Type B pancreatic cell (in vitro differentiated cells): Measurements from ENCODE around the gene BSG. TPM values are rescaled to one million over a fixed set of nuclear protein-coding genes. Genes with fewer than 3 reads are reported as not detected.
A peak's percentile ranks its signal among the peaks of the same experiment; 100 is the strongest.

ENCODE experiments used
- DNase-seq: peaks from one replicate; pipeline ENCODE4 v3.0.0; 2021; ENCODE audit warnings: mixed read lengths; ENCODE audit not compliant: unreplicated experiment; ENCODE audit errors: extremely low spot score
- H3K27ac Mint-ChIP-seq: 2 replicates; pipeline ENCODE4 v1.8.0; 2021; ENCODE audit warnings: mild to moderate bottlenecking, mixed read lengths
- H3K27me3 Mint-ChIP-seq: 2 replicates; pipeline ENCODE4 v1.8.0; 2021; ENCODE audit warnings: mixed read lengths
- H3K36me3 Mint-ChIP-seq: 2 replicates; pipeline ENCODE4 v1.8.0; 2021; ENCODE audit warnings: mixed read lengths
- H3K4me1 Mint-ChIP-seq: one replicate; pipeline ENCODE4 v1.8.0; 2021; ENCODE audit warnings: mixed read lengths; ENCODE audit not compliant: unreplicated experiment
- H3K4me3 Mint-ChIP-seq: 2 replicates; pipeline ENCODE4 v1.8.0; 2021; ENCODE audit warnings: mild to moderate bottlenecking, mixed read lengths
- H3K9me3 Mint-ChIP-seq: 2 replicates; pipeline ENCODE4 v1.8.0; 2021; ENCODE audit warnings: mixed read lengths
- CTCF ChIP-seq: fragments of 200-600 bp; sonication (generic); conservative IDR thresholded peaks from 2 replicates; pipeline ENCODE4 v1.5.0; 2021; ENCODE audit warnings: antibody characterized with exemption, mild to moderate bottlenecking
- total RNA-seq: library from RNA; stranded (reverse); gene quantifications from 2 replicates; pipeline ENCODE4 v1.2.1, GENCODE V29; 2021; ENCODE audit warnings: low replicate concordance

BSG gene
- total RNA-seq, 1 donor from 2014 or later = 522 TPM

DNA sequence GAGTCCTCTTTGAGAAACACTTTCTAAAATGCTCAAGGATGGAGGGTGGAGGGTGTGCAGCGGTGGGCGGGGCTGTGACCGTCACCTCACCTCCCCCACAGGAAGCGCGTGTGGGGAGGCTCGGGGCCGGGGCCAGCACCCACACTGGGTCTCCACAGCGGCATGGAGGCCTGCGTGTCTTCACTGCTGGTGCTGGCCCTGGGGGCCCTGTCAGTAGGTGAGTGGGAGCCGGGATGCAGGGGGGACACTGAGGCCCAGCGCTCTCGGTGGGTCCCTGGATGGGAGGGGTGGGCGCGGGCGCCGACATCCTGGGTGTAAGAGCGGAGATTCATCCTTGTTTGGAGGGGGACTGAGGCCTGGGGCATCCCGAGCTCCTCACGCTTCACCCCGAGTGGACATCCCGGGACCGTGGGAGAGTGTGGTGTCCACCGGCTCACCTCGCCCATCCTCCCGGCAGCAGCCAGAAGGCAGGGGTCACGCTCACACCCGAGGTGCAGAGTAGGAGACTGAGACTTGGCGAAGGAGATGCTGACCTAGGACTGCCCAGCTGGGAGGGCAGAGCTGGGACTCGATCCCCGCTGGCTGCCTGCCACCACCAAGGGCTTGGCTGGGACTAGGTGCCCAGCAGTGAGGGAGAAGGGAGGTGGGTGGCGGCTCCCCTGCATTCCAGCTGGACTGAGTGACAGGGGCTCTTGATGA is 28.3 kb upstream of the BSG start, which contains the start of gene GZMM:
Gene GZMM, plus strand, starts transcription at position 144 of the 699 bp plus-strand sequence. Its CDS starts 19 bp downstream, at position 163.
- peak within 1 kb of the TSS; percentile 16 for H3K27ac Mint-ChIP-seq
- no peak for TF ChIP-seq CTCF
- no peaks in the 10 kb centered on the region for H3K9me3 Mint-ChIP-seq
- H3K4me3 Mint-ChIP-seq = no peak within 1 kb of the TSS
- H3K27me3 Mint-ChIP-seq = no peaks in the 10 kb centered on the region
- DNase-seq = no peak
- no peaks in the 10 kb centered on the region for H3K4me1 Mint-ChIP-seq
- no peaks in the 10 kb centered on the region for H3K36me3 Mint-ChIP-seq

DNA sequence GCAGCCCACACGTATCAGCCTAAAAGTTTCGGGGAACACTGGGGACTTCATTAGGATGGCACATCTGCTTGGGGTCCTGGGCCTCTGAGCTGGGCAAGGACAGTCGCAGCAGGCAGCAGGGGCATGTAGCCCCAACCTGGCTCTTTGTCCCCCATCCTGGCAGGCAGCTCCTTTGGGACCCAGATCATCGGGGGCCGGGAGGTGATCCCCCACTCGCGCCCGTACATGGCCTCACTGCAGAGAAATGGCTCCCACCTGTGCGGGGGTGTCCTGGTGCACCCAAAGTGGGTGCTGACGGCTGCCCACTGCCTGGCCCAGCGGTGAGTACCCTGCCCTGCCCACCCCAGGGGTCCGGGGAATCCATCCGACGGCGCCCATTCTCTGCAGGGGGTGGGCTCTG is 25.3 kb upstream of the BSG start:
- Mint-ChIP-seq H3K4me3 (no peak overlapping the region), H3K27me3 (no peaks in the 10 kb centered on the region), H3K9me3 (no peaks in the 10 kb centered on the region), H3K4me1 (no peaks in the 10 kb centered on the region), H3K27ac (no peak overlapping the region), H3K36me3 (no peaks in the 10 kb centered on the region)
- no peak for TF ChIP-seq CTCF
- no peak for DNase-seq

DNA sequence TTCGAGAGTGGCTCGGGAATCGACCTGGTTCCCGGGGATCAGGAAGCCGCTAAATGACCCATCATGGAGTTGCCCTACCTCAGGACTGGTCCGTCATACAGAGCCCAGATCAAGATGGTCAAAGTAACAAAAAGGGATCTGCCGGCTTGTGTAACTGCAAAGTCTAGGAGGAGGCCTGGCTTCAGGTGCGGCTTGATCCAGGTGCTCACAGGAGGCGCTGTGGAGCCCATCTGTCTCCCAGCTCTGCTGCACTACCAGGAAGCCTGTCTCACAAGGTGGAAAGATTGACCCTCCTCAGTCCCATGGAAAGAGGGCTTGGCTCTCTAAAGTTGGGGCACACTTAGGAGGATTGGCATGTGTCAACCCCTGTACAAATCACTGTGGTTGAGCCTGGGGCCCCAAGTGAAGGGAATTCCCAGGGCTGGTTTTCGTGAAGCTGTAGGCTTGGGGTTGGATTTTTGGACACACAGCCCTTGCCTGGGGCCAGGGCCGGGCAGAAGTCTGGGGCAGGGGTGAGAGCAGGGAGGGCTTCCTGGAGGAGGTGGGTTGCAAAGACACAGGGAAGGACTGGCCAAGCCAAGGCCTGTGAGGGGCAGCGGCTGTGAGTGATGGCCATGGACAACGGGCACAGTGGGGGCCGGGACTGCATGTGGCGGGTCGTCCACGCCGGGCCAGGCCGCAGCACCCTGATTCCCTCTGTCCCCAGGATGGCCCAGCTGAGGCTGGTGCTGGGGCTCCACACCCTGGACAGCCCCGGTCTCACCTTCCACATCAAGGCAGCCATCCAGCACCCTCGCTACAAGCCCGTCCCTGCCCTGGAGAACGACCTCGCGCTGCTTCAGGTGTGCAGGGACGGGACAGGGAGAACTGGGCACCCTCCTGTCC is 24.3 kb upstream of the BSG start:
- H3K4me3 Mint-ChIP-seq = no peak overlapping the region

DNA sequence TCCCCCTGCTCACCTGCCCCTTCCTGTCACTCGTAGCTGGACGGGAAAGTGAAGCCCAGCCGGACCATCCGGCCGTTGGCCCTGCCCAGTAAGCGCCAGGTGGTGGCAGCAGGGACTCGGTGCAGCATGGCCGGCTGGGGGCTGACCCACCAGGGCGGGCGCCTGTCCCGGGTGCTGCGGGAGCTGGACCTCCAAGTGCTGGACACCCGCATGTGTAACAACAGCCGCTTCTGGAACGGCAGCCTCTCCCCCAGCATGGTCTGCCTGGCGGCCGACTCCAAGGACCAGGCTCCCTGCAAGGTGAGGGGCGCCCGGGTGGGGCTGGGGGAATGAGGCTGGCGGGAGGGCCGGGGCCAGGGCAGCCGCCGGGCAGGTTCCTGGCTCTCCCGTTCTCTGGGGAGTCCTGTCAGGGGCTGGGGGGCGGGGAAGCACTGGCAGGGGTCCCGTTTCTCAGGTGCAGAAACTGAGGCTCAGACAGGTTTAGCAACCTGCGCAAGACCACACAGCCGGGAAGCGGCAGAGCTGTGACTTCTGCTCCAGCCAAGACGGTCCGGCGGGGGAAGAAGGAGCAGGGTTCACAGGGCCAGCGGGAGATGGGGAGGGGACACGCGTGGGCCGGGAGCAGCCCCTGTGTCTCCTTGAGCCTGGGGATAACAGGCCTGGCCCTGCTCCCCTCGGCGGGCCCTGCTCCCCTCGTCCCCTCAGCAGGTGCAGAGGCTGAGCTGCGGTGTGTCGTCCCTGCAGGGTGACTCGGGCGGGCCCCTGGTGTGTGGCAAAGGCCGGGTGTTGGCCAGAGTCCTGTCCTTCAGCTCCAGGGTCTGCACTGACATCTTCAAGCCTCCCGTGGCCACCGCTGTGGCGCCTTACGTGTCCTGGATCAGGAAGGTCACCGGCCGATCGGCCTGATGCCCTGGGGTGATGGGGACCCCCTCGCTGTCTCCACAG is 23.2 kb upstream of the BSG start:
- no peak overlapping the region for H3K4me3 Mint-ChIP-seq
- no peaks in the 10 kb centered on the region for H3K9me3 Mint-ChIP-seq
- H3K36me3 Mint-ChIP-seq = no peaks in the 10 kb centered on the region
- H3K4me1 Mint-ChIP-seq = no peaks in the 10 kb centered on the region
- TF ChIP-seq CTCF = no peak
- DNase-seq = no peak
- no peaks in the 10 kb centered on the region for H3K27me3 Mint-ChIP-seq
- H3K27ac Mint-ChIP-seq = no peak overlapping the region

More for the DNA sequence above, 24.3 kb upstream of the BSG start:
- DNase-seq = no peak
- Mint-ChIP-seq H3K27me3 (no peaks in the 10 kb centered on the region), H3K4me1 (no peaks in the 10 kb centered on the region), H3K9me3 (no peaks in the 10 kb centered on the region), H3K36me3 (no peaks in the 10 kb centered on the region), H3K27ac (no peak overlapping the region)
- TF ChIP-seq CTCF = no peak

GRCh38 chr19:554817-555216 is 17.6 kb upstream of the BSG start:
- H3K4me3 Mint-ChIP-seq = no peak overlapping the region
- no peak for TF ChIP-seq CTCF
- no peaks in the 10 kb centered on the region for H3K36me3 Mint-ChIP-seq
- H3K9me3 Mint-ChIP-seq = no peaks in the 10 kb centered on the region
- no peak overlapping the region for H3K27ac Mint-ChIP-seq
- no peaks in the 10 kb centered on the region for H3K27me3 Mint-ChIP-seq
- no peak for DNase-seq
- no peaks in the 10 kb centered on the region for H3K4me1 Mint-ChIP-seq
